Limb (tissue), 2 donors: ENCODE data around the gene IER5L.

Experiments used
- DNase-seq, 2 donors: peaks; one replicate each; pipeline ENCODE4 v3.0.0-alpha.2; 2016; ENCODE audit errors: extremely low spot score in 2 of 2

Gene IER5L

DNA sequence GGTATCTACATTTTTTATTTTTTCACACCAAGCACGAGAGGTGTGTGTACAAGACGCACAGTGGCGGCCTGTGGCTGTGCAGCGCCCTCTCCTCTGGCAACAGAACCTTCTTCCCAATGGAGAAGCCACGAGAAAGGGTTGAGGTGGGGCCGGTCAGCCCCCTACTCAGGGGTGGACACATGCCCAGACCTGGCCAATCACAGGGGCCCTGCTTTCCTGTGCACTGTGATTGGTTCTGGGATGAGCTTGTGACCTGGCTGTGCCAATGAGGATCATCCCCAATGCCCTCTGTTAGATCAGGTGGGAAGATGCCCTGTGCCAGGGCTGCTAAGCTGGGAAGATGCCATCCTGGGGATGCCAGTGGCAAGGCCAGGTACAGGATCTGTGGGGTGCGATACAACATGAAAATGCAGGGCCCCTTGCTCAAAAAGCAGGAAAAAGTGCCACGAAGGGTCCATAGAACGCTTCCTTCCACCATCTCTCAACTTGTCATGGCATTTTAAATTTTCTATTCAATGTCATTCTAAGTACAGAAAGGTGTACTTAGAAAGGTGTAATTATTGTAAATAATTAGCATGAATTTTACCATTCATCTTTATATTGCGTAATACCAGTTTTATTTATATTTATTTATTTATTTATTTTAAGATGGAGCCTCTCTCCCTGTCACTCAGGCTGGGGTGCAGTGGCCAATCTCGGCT lies 15.4 kb downstream of the IER5L start:
- DNase-seq = peak in 1 of 2 donors; percentile 17

DNA sequence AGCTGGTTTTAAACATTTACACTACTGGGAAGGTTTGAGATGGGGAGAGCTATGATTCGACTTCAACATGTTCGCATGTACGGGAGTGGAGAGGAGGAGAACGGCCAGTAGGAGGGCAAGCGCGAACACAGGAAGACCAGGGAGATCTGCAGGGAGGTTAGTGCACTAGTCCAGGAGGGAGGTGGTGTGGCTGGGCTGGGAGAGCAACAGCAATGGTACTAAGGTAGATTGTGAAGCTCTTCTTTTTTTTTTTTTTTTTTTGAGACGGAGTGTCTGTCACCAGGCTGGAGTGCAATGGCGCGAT lies 16.6 kb downstream of the IER5L start:
- DNase-seq = no peak

GRCh38 chr9:129160712-129161533 lies 17.1 kb downstream of the IER5L start:
- no peak for DNase-seq

GRCh38 chr9:129156163-129156562 lies 21.9 kb downstream of the IER5L start:
- DNase-seq = peak in 1 of 2 donors; percentile 22

GRCh38 chr9:129154866-129155477 lies 23.1 kb downstream of the IER5L start:
- DNase-seq = no peak

- DNase-seq = no peak
These were observed 26.6 kb downstream of the IER5L start for GRCh38 chr9:129151469-129151868.

GRCh38 chr9:129150672-129151211 lies 27.3 kb downstream of the IER5L start:
- no peak for DNase-seq

GRCh38 chr9:129150122-129150521 lies 27.9 kb downstream of the IER5L start:
- DNase-seq = no peak

- DNase-seq = no peak
These were observed 28.6 kb downstream of the IER5L start for GRCh38 chr9:129149442-129149841.

- no peak for DNase-seq
These were observed 29.4 kb downstream of the IER5L start for GRCh38 chr9:129148463-129149204.

DNA sequence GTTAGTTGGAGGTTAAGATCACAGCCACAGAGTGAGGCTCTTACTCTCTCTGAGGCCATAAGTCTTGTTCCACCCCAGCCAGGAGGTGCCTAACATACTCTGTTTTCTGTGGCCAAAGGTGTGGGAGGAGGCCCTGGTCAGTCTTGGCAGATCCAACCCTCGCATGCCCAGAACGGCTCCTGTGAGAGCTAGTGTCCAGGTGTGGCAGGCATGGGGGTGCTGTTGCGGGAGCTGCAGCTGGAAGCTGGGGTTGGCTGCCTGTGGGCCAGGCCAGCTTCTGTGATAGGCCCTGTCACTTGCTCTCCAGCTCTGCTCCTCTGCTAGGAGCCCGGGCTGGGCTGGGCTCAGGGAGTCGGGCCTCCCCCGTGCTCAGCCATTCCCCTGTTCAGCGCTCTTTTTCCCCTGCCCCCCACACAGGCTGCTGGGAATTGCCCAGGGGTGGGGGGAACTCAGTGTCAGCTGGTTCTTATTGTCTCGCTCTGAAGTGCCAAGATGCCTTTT lies 31.6 kb downstream of the IER5L start:
- DNase-seq = peak; percentile 65

- DNase-seq = peak; percentile 69 to 82
These were observed 32.2 kb downstream of the IER5L start for GRCh38 chr9:129145841-129146292.

GRCh38 chr9:129145316-129145715 lies 32.7 kb downstream of the IER5L start:
- DNase-seq = no peak

GRCh38 chr9:129143031-129143927 lies 34.8 kb downstream of the IER5L start:
- DNase-seq = peak; percentile 88 to 90

GRCh38 chr9:129142138-129142935 lies 35.7 kb downstream of the IER5L start:
- no peak for DNase-seq

GRCh38 chr9:129141066-129142041 lies 36.7 kb downstream of the IER5L start:
- DNase-seq = peak; percentile 71

- DNase-seq = peak in 1 of 2 donors; percentile 81
These were observed 37.5 kb downstream of the IER5L start for GRCh38 chr9:129140397-129141065.

DNA sequence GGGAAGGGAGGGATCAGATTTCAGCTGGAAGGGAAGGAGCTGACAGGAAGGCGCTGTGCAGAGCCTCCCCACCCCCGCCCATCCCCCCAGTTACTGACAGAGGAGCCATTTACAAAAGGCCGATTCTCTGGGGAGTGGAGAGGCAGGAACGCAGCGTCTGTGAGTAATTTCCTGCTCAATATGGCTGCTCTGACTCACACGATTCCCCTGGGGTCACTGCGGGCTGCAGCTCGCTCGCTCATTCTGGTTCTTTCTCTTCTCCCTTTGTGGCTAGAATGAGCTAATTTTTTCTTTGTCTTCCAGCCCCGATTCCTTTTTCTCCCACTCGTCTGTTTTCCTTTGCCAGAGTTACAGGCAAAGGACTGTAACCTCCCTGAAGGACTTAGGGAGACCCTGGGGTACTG lies 38.1 kb downstream of the IER5L start:
- peak; percentile 95 to 99 for DNase-seq
